ENCODE measurements around the gene SIRPG.

The SIRPG gene

GRCh38 chr20:1587781-1588532 lies 69.6 kb downstream of the SIRPG start:
- DNase-seq = no peak

- no peak for DNase-seq
These were observed 78.1 kb downstream of the SIRPG start for GRCh38 chr20:1579488-1579887.
